Activated CD8-positive, alpha-beta T cell treated with anti-CD3 and anti-CD28 coated beads for 36 hours (primary cell): Measurements from ENCODE around the gene ATXN1. TPM values are rescaled to one million over a fixed set of nuclear protein-coding genes. Genes with fewer than 3 reads are reported as not detected.
"Not testable (repeated sequence)": the region's sequence is repeated elsewhere in the genome, so short reads cannot be mapped to it uniquely, and the experiment has no call there.

Experiments
- ATAC-seq: fragments of 200-7000 bp; cut with Tn5 transposase; one replicate; pipeline ENCODE4 v1.10.0; 2021; ENCODE audit warnings: mild to moderate bottlenecking, moderate library complexity
- CTCF ChIA-PET: fragments of 350-600 bp; sonication (Branson Sonifier 250); formaldehyde crosslinking; loops from one replicate; lab custom pipeline; 2021; ENCODE audit warnings: antibody characterized with exemption; lab: Charles Lee
- POLR2A ChIA-PET: fragments of 350-600 bp; sonication (Branson Sonifier 250); formaldehyde crosslinking; loops from one replicate; lab custom pipeline; 2021; ENCODE audit warnings: antibody characterized with exemption; lab: Charles Lee
- DNase-seq: peaks from one replicate; pipeline ENCODE4 v3.0.0-alpha.2; 2020
- H3K27ac Mint-ChIP-seq: one replicate; pipeline ENCODE4 v1.8.0; 2021; ENCODE audit warnings: mild to moderate bottlenecking, mixed read lengths
- H3K27me3 Mint-ChIP-seq: one replicate; pipeline ENCODE4 v1.8.0; 2021; ENCODE audit warnings: mixed read lengths
- H3K36me3 Mint-ChIP-seq: one replicate; pipeline ENCODE4 v1.8.0; 2021; ENCODE audit warnings: low read depth, mixed read lengths
- H3K4me1 Mint-ChIP-seq: one replicate; pipeline ENCODE4 v1.8.0; 2021; ENCODE audit warnings: low read depth, mixed read lengths
- H3K4me3 Mint-ChIP-seq: one replicate; pipeline ENCODE4 v1.8.0; 2021; ENCODE audit warnings: mild to moderate bottlenecking, moderate library complexity, mixed read lengths
- H3K9me3 Mint-ChIP-seq: one replicate; pipeline ENCODE4 v1.8.0; 2021; ENCODE audit warnings: mixed read lengths
- CTCF ChIP-seq: fragments of 200-600 bp; IDR thresholded peaks from one replicate; pipeline ENCODE4 v1.8.0; 2022; ENCODE audit warnings: antibody characterized with exemption, mild to moderate bottlenecking
- intact Hi-C: fragments of 100-400 bp; cut with micrococcal nuclease; formaldehyde crosslinking; loops from one replicate; pipeline ENCODE4 v1.10.0; 2022
- total RNA-seq, 2 experiments: library from RNA; stranded (reverse); gene quantifications; one replicate each; pipeline ENCODE4 v1.2.3, GENCODE V29; 2021

ATXN1 gene
- total RNA-seq, 2 experiments from 2014 or later: 35.4 to 40.8 TPM

DNA sequence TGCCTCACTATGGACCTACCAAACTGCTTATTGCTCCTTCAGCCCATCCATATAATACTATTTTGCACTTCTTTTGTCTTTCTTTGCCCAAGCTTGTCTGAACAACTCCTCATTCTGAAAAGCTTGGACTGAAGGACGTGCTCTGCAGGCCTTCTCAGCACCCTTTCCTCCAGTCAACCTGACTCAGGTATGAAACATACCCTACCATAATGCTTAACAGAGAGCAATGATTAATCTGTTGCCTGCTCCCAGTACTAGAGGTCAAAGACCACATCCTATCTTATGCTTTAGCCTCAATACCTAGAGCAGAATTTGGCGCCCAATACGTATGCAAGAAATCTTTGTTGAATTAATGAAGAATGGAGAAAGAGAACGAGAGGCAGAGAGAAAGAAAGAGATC, 55.2 kb downstream of the ATXN1 start:
- intact Hi-C loops: no loop called here
- Mint-ChIP-seq H3K36me3 (peaks cover 18% of the 10 kb centered on the region), H3K27ac (peak overlapping the region; percentile 6), H3K4me3 (no peak overlapping the region), H3K9me3 (peaks cover 3% of the 10 kb centered on the region), H3K4me1 (peaks cover 54% of the 10 kb centered on the region), H3K27me3 (no peaks in the 10 kb centered on the region)
- no peak for ATAC-seq
- ChIA-PET CTCF (no interaction called here), POLR2A (no interaction called here)
- DNase-seq: no peak
- no peak for TF ChIP-seq CTCF

GRCh38 chr6:16705081-16705993, 55.9 kb downstream of the ATXN1 start:
- Mint-ChIP-seq H3K36me3 (peaks cover 18% of the 10 kb centered on the region), H3K4me1 (peaks cover 55% of the 10 kb centered on the region), H3K27me3 (no peaks in the 10 kb centered on the region), H3K4me3 (peak overlapping the region; percentile 78), H3K9me3 (peaks cover 3% of the 10 kb centered on the region), H3K27ac (peak overlapping the region; percentile 89)
- ChIA-PET CTCF (interaction anchor here (0.6 kb wide), 1 partner anchor 26 kb away, joined by 3 read pairs; no protein-coding TSS in a partner anchor), POLR2A (interaction anchor here (0.7 to 1.5 kb wide), 3 partner anchors 26 to 57 kb away, joined by 3 read pairs; no protein-coding TSS in a partner anchor)
- no peak for ATAC-seq
- DNase-seq: no peak
- intact Hi-C loops: no loop called here
- no peak for TF ChIP-seq CTCF

DNA sequence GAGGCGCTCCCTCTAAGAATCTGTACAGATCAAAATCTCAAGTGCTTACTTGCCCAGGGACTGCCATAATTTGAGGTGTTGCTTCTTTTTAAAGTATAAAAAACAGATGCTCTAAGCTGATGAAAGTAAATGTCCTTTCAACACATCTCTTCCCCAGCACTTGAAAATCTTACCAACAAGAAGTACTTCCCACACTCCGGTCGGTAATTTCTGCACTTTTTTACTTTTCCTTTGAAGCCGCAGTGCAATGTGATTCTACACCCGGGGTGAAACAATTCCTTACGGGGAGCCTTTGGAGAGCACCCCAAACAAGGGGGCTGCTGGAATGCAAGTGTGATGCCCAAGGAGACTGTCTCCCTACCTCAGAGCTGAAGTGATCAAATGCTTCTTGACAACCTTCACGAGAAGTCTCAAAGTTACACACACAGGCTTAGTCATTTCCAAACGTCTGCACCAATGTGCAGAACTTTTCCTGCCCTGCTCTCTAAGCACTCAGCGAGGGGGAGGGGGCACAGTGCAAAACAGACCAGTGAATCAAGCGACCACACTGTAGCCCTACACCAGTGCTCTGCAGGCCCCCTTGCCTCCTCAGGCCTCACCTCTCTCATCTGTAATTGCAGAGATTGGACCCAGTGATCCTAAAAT, 56.7 kb downstream of the ATXN1 start:
- intact Hi-C loops: no loop called here
- H3K27me3 Mint-ChIP-seq: no peaks in the 10 kb centered on the region
- ATAC-seq: peak; percentile 85
- peaks cover 64% of the 10 kb centered on the region for H3K4me1 Mint-ChIP-seq
- ChIA-PET POLR2A (interaction anchor here (0.7 to 1.5 kb wide), 4 partner anchors 9 to 57 kb away, joined by 3 to 4 read pairs (median 3); no protein-coding TSS in a partner anchor), CTCF (interaction anchor here (0.6 to 1.1 kb wide), 2 partner anchors 9 to 27 kb away, joined by 3 read pairs; no protein-coding TSS in a partner anchor)
- H3K4me3 Mint-ChIP-seq: peak overlapping the region; percentile 78
- peaks cover 3% of the 10 kb centered on the region for H3K9me3 Mint-ChIP-seq
- H3K27ac Mint-ChIP-seq: peak overlapping the region; percentile 89
- DNase-seq: peak; percentile 83
- peaks cover 18% of the 10 kb centered on the region for H3K36me3 Mint-ChIP-seq
- no peak for TF ChIP-seq CTCF

DNA sequence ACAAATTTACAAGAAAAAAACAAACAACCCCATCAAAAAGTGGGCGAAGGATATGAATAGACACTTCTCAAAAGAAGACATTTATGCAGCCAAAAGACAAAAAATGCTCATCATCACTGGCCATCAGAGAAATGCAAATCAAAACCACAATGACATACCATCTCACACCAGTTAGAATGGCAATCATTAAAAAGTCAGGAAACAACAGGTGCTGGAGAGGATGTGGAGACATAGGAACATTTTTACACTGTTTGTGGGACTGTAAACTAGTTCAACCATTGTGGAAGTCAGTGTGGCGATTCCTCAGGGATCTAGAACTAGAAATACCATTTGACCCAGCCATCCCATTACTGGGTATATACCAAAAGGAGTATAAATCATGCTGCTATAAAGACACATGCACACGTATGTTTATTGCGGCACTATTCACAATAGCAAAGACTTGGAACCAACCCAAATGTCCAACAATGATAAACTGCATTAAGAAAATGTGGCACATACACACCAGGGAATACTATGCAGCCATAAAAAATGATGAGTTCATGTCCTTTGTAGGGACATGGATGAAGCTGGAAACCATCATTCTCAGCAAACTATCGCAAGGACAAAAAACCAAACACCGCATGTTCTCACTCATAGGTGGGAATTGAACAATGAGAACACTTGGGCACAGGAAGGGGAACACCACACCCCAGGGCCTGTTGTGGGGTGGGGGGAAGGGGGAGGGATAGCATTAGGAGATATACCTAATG, 58.5 kb downstream of the ATXN1 start:
- H3K36me3 Mint-ChIP-seq: peaks cover 18% of the 10 kb centered on the region
- H3K4me1 Mint-ChIP-seq: peaks cover 75% of the 10 kb centered on the region
- POLR2A ChIA-PET, CTCF ChIA-PET, intact Hi-C loops, H3K4me3 Mint-ChIP-seq, H3K9me3 Mint-ChIP-seq, DNase-seq, ATAC-seq, H3K27ac Mint-ChIP-seq, H3K27me3 Mint-ChIP-seq: not testable (repeated sequence)

- Mint-ChIP-seq H3K36me3 (peaks cover 17% of the 10 kb centered on the region), H3K4me3 (peak overlapping the region; percentile 74), H3K27me3 (no peaks in the 10 kb centered on the region), H3K9me3 (peaks cover 3% of the 10 kb centered on the region), H3K27ac (peak overlapping the region; percentile 99), H3K4me1 (peaks cover 70% of the 10 kb centered on the region)
- DNase-seq (no peak), ATAC-seq (peak; percentile 1)
- CTCF ChIA-PET: interaction anchor here (1.1 to 6.5 kb wide), 6 partner anchors 9 to 63 kb away, joined by 3 to 58 read pairs (median 4); partner anchors contain the start of gene ATXN1
- TF ChIP-seq CTCF: no peak
- POLR2A ChIA-PET: interaction anchor here (0.6 to 4.0 kb wide), 11 partner anchors 10 to 287 kb away, joined by 3 to 43 read pairs (median 4); partner anchors contain the start of gene ATXN1
- intact Hi-C loops: no loop called here
These were observed 60.4 kb downstream of the ATXN1 start for GRCh38 chr6:16700916-16701234.
